ENCODE data around the gene ADAMTS6.
"Not testable (repeated sequence)": the region's sequence is repeated elsewhere in the genome, so short reads cannot be mapped to it uniquely, and the experiment has no call there.

ADAMTS6 gene

GRCh38 chr5:65481635-65482295, at the start of gene ADAMTS6:
ADAMTS6 (minus strand) TSS chr5:65481920; CDS start chr5:65473673, 8,247 bp downstream.
- peak; percentile 77 to 81 for DNase-seq

- no peak for DNase-seq
These were observed 49.2 kb upstream of the ADAMTS6 start for GRCh38 chr5:65530904-65531303.

- DNase-seq = no peak
These were observed 44.0 kb upstream of the ADAMTS6 start for GRCh38 chr5:65525726-65526125.

GRCh38 chr5:65512170-65512937, 30.6 kb upstream of the ADAMTS6 start:
- no peak for DNase-seq

GRCh38 chr5:65508978-65509377, 27.3 kb upstream of the ADAMTS6 start:
- no peak for DNase-seq

- no peak for DNase-seq
These were observed 25.2 kb upstream of the ADAMTS6 start for GRCh38 chr5:65506961-65507360.

- DNase-seq = no peak
These were observed 7.4 kb upstream of the ADAMTS6 start for GRCh38 chr5:65489119-65489518.

GRCh38 chr5:65488038-65488687, 6.4 kb upstream of the ADAMTS6 start:
- DNase-seq = not testable (repeated sequence)

- not testable (repeated sequence) for DNase-seq
These were observed 5.1 kb upstream of the ADAMTS6 start for GRCh38 chr5:65486803-65487202.

- DNase-seq = no peak
These were observed 3.7 kb upstream of the ADAMTS6 start for GRCh38 chr5:65485405-65485804.

- DNase-seq = no peak
These were observed 2.0 kb upstream of the ADAMTS6 start for GRCh38 chr5:65483546-65484346.

GRCh38 chr5:65482736-65483545, 1.2 kb upstream of the ADAMTS6 start:
- DNase-seq = no peak

- no peak for DNase-seq
These were observed 596 bp upstream of the ADAMTS6 start for GRCh38 chr5:65482296-65482735.

GRCh38 chr5:65481171-65481581, 544 bp downstream of the ADAMTS6 start:
- no peak for DNase-seq

- DNase-seq = peak; percentile 26 to 41
These were observed 1.3 kb downstream of the ADAMTS6 start for GRCh38 chr5:65480306-65480865.

- no peak for DNase-seq
These were observed 2.2 kb downstream of the ADAMTS6 start for GRCh38 chr5:65479527-65479926.

GRCh38 chr5:65478336-65478735, 3.4 kb downstream of the ADAMTS6 start:
- DNase-seq = no peak

- DNase-seq = no peak
These were observed 5.8 kb downstream of the ADAMTS6 start for GRCh38 chr5:65475895-65476294.

- DNase-seq = no peak
These were observed 6.4 kb downstream of the ADAMTS6 start for GRCh38 chr5:65475336-65475735.

- DNase-seq = no peak
These were observed 7.5 kb downstream of the ADAMTS6 start for GRCh38 chr5:65474130-65474711.

- DNase-seq = no peak
These were observed 13.1 kb downstream of the ADAMTS6 start for GRCh38 chr5:65468633-65469032.

All from activated CD4-positive, alpha-beta T cell treated with anti-CD3 and anti-CD28 coated beads, Interleukin-2, amount 50 U/mL, for 48 hours (primary cell).